ENCODE measurements around the gene ZNF195.
"Not testable (repeated sequence)": the region's sequence is repeated elsewhere in the genome, so short reads cannot be mapped to it uniquely, and the experiment has no call there.

ZNF195 gene

GRCh38 chr11:3378426-3379423, at the start of gene ZNF195:
Gene ZNF195, minus strand, starts transcription at chr11:3379146. Its CDS starts 106 bp downstream, at chr11:3379040.
- Histone ChIP-seq H3K27ac (peak within 1 kb of the TSS; percentile 80), H3K27me3 (replicated peaks) (no peaks in the 10 kb centered on the region), H3K4me3 (ENCODE audit: low read depth, low read length) (peak within 1 kb of the TSS; percentile 90), H3K36me3 (replicated peaks) (peaks cover 10% of the 10 kb centered on the region)
- TF ChIP-seq CTCF (IDR thresholded peaks at IDR 0.05; ENCODE audit: low read depth, low read length, missing control alignments), result no peak
- peak; percentile 98 for DNase-seq
- in situ Hi-C loops (cut with HindIII; ENCODE audit: low pct_ligation_motif_present, low sequenced_read_pairs), result no loop called here

DNA sequence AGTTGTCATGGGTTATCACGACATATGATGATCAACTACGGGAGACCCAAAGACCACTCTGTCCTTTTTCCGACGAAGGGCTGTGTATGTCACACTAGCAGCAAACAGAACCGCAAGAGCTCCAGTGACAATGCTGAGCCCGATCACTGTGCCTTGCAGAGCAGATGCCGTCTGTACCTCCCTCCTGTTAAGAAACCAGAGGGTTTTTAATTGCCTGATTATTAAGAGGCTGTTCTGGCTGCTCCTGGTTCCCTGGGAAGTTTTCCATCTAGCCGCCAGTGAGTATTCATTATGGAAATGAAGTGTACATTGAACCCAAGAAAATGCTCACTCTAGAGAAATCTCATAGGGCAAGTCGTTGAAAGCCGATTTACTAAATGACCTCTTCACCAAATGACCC, 49.1 kb upstream of the ZNF195 start:
- not testable (repeated sequence) for H3K27ac ChIP-seq, DNase-seq

DNA sequence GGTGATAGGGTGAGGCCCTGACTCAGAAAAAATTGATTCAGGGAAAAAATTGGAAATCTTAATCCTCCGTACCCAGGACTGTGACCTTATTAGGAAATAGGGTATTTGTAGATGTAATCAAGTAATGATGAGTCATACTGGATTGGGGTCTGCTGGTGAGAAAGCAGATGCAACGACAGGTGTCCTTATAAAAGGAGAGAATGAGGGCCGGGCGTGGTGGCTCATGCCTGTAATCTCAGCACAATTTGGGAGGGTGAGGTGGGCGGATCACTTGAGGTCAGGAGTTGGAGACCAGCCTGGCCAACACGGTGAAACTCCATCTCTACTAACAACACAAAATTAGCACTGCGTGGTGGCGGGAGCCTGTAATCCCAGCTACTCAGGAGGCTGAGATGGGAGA, 47.6 kb upstream of the ZNF195 start:
- H3K4me3 ChIP-seq (ENCODE audit: low read depth, low read length); DNase-seq; H3K36me3 ChIP-seq (replicated peaks); H3K27me3 ChIP-seq (replicated peaks); H3K27ac ChIP-seq; in situ Hi-C loops (cut with HindIII; ENCODE audit: low pct_ligation_motif_present, low sequenced_read_pairs): not testable (repeated sequence)

More for the DNA sequence above, 49.1 kb upstream of the ZNF195 start:
- H3K4me3 ChIP-seq (ENCODE audit: low read depth, low read length); H3K27me3 ChIP-seq (replicated peaks); H3K36me3 ChIP-seq (replicated peaks); in situ Hi-C loops (cut with HindIII; ENCODE audit: low pct_ligation_motif_present, low sequenced_read_pairs): not testable (repeated sequence)

DNA sequence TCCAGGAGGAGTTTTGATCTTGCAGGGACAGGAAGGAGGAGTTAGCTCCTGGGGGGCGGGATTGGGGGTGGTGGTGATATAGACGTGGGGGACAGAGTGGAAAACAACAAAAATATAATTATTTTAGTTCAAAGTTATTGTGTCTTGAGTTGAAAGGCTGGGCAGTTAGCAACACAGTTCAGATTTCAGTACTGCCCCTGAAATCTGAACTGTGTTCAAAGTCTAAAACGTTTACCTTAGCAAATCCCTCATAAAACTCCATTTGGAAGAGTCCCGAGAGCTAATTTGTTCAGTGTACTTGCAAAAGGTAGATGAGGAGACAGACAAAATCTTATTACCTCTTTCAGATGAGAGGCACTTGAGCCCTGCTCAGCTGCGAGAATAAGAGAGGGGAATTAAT, 45.0 kb upstream of the ZNF195 start:
- DNase-seq; H3K36me3 ChIP-seq (replicated peaks); H3K27me3 ChIP-seq (replicated peaks); H3K27ac ChIP-seq; H3K4me3 ChIP-seq (ENCODE audit: low read depth, low read length); in situ Hi-C loops (cut with HindIII; ENCODE audit: low pct_ligation_motif_present, low sequenced_read_pairs): not testable (repeated sequence)

- H3K36me3 ChIP-seq (replicated peaks); H3K27ac ChIP-seq; DNase-seq; H3K27me3 ChIP-seq (replicated peaks); in situ Hi-C loops (cut with HindIII; ENCODE audit: low pct_ligation_motif_present, low sequenced_read_pairs): not testable (repeated sequence)
- peak overlapping the region; percentile 59 for H3K4me3 ChIP-seq (ENCODE audit: low read depth, low read length)
These were observed 44.3 kb upstream of the ZNF195 start for GRCh38 chr11:3423138-3423731.

DNA sequence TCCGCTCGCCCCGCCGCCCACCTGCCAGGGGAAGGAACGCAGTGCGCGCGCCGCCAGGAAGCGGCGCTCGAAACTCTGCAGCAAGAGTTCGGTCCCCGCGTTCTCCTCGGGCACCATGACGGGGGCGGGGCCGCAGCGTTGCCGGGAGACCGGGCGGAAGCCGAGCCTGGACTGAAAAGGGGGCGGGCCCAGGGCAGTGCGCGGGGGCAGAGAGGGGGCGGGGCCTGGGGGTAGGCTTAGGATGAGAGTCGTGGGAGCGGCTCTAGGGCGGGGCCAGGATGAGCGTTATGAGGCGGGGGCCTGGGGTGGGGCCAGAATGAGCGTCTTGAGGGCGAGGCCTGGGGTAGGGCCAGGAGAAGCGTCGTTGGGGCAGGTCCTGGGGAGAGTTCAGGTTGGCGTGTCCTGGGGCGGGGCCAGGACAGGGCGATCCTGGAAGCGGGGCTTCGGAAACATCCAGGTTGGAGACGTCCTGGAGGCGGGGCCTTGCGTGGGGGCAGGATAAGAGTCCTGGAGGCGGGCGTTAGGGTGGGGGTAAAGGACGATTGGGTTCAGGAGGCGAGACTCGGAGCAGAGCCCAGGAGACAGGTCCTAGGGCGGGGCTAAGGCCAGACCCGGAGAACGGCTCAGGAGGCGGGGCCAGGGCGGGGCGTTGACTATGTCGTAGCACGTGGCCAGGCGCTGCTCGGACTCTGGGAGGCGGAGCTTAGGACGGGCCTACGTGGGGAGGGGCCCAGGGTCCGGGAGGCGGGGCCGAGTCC, 43.6 kb upstream of the ZNF195 start:
- H3K27me3 ChIP-seq (replicated peaks); H3K36me3 ChIP-seq (replicated peaks); in situ Hi-C loops (cut with HindIII; ENCODE audit: low pct_ligation_motif_present, low sequenced_read_pairs): not testable (repeated sequence)
- peak; percentile 99 for DNase-seq
- Histone ChIP-seq H3K27ac (peak overlapping the region; percentile 85), H3K4me3 (ENCODE audit: low read depth, low read length) (peak overlapping the region; percentile 60)

DNA sequence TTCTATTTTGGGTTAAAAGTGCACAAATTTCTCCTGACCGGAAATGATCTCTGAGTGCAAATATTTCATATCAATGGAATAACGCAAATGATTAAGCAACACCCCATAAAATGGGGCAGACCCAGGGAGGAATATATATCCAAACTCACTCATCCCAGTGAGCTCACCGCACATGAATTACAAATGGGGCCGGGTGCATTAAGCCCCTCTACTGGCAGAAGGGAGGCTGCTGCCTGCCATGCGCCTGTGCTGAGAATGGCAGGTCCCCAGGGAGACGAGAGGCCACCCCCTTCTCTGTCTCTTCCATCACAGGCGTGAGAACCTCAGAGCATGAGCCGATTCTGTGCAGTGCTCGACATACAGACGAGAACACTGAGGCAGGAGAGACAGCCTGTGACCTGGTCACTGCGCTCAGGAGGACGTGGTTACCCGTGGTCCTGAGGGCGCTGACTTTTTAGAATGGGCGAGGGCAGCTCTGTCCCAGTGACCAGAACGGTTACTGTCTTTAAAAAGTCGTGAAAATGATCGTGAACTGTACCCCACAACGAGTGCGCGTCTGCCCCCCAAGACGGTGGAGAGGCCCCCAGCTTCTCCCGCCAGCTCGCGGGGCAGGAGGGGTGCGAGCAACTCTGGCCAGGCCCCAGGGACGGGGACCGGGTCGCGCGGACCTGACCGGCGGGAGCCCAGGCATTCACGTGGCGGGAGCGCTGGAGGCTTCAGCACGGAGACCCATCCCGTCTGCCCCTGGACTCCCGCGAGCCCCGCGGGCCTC, 42.8 kb upstream of the ZNF195 start:
- H3K36me3 ChIP-seq (replicated peaks); H3K27me3 ChIP-seq (replicated peaks); in situ Hi-C loops (cut with HindIII; ENCODE audit: low pct_ligation_motif_present, low sequenced_read_pairs): not testable (repeated sequence)
- peak overlapping the region; percentile 60 for H3K4me3 ChIP-seq (ENCODE audit: low read depth, low read length)
- H3K27ac ChIP-seq, result peak overlapping the region; percentile 85
- peak; percentile 82 for DNase-seq

DNA sequence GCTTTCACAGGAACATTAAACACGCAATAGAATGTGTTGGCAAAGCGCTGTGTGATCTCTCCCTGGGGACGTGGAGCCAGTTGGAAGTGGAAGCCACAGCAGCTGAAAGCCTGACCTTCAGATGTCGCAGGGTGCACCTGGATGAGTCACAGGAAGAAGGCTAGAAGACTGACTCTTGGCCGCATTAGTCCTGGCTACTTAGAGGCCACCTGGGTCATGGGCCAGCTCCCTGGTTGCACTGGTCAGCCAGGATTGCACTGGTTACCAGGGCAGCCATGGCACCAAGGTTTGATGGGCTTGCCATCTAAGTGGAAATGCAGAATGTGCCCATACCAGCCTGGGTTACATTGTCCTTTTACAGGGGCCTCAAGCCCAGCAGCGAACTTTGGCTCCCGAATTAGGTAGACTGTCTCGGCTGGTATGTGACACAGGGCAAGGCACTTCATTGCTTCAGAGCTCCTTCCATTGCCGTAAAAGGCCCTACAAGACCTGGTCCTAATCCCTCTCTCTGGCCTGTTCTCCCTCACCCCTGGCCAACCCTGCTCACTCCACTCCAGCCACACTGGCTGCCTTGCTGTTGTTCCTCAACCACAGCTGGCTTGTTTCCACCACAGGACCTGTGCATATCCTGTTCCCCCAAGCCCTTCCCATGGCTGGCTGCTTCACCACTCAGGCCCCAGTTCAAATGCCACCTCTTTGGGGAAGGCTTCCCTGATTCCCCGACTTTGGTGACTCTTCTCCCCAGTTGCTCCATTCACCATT, 41.5 kb upstream of the ZNF195 start:
- H3K4me3 ChIP-seq (ENCODE audit: low read depth, low read length); DNase-seq; H3K27ac ChIP-seq; H3K27me3 ChIP-seq (replicated peaks); in situ Hi-C loops (cut with HindIII; ENCODE audit: low pct_ligation_motif_present, low sequenced_read_pairs); H3K36me3 ChIP-seq (replicated peaks): not testable (repeated sequence)

- H3K27ac ChIP-seq; H3K36me3 ChIP-seq (replicated peaks); in situ Hi-C loops (cut with HindIII; ENCODE audit: low pct_ligation_motif_present, low sequenced_read_pairs); H3K27me3 ChIP-seq (replicated peaks); DNase-seq; H3K4me3 ChIP-seq (ENCODE audit: low read depth, low read length): not testable (repeated sequence)
These were observed 40.5 kb upstream of the ZNF195 start for GRCh38 chr11:3419496-3419895.

Data from brain microvascular endothelial cell (primary cell).